HepG2 (cell line): ENCODE data around the gene MYO5B. TPM values are rescaled to one million over a fixed set of nuclear protein-coding genes. Genes with fewer than 3 reads are reported as not detected.
A peak's percentile ranks its signal among the peaks of the same experiment; 100 is the strongest.

Source experiments
- ATAC-seq: fragments of 200-7000 bp; cut with Tn5 transposase; 3 replicates; pipeline ENCODE4 v1.9.1; 2020; ENCODE audit warnings: mild to moderate bottlenecking, moderate library complexity
- BruUV-seq: library from RNA; stranded (reverse); fragments of 400-500 nt; replicated peaks from 2 replicates; lab custom pipeline; 2021; lab: Mats Ljungman, UMichigan
- CTCF ChIA-PET: fragments of 300-600 bp; formaldehyde crosslinking; extraction: SDS; loops from one replicate; lab custom pipeline; 2021; ENCODE audit warnings: low total read pairs, inconsistent platforms, low intra/inter-chr PET ratio; lab: Yijun Ruan, JAX
- POLR2A ChIA-PET: fragments of 350-600 bp; sonication (Branson Sonifier 250); formaldehyde crosslinking; loops from one replicate; lab custom pipeline; 2020; ENCODE audit warnings: antibody characterized with exemption, inconsistent platforms; lab: Yijun Ruan, JAX
- DNase-seq: peaks from one replicate; pipeline ENCODE4 v3.0.0-alpha.2; 2015; ENCODE audit warnings: low spot score
- FAIRE-seq: peaks from 3 replicates; lab custom pipeline; 2011; peaks lifted over from hg19 to GRCh38; lab: Jason Lieb, UNC
- H2AFZ ChIP-seq: one replicate; pipeline ENCODE4 v1.6.1; 2011; ENCODE audit warnings: low read length, inconsistent platforms
- H3K27ac ChIP-seq: fragments of 300-600 bp; 3 replicates; pipeline ENCODE4 v1.8.0; 2011; ENCODE audit warnings: mixed run types, mild to moderate bottlenecking, mixed read lengths, low read length, inconsistent platforms; ENCODE audit not compliant: insufficient read depth; ENCODE audit errors: extremely low read length
- H3K27me3 ChIP-seq, 2 experiments: fragments of 200-600 bp in 1 of 2; 2 replicates in 1 of 2; 3 replicates in 1 of 2; pipeline versions ENCODE4 v1.6.0 to v1.8.0; 2011; ENCODE audit warnings: low read length in 2 of 2, mild to moderate bottlenecking in 2 of 2, moderate library complexity in 2 of 2, inconsistent platforms in 1 of 2; ENCODE audit not compliant: insufficient read depth in 2 of 2, control insufficient read depth in 1 of 2
- H3K36me3 ChIP-seq, 2 experiments: fragments of 200-600 bp in 1 of 2; replicated peaks in 1 of 2; 2 replicates in 1 of 2; 3 replicates in 1 of 2; pipeline versions ENCODE4 v1.5.1 to v1.8.0; 2011; ENCODE audit warnings: low read length in 2 of 2, inconsistent platforms in 1 of 2; ENCODE audit not compliant: insufficient read depth in 2 of 2, control insufficient read depth in 1 of 2
- H3K4me1 ChIP-seq: 2 replicates; pipeline ENCODE4 v1.5.1; 2012; ENCODE audit warnings: low read length, inconsistent platforms; ENCODE audit not compliant: insufficient read depth
- H3K4me2 ChIP-seq: 2 replicates; pipeline ENCODE4 v1.6.0; 2011; ENCODE audit warnings: low read depth, low read length, inconsistent platforms
- H3K4me3 ChIP-seq, 3 experiments: fragments of 200-600 bp in 1 of 3; sonication (generic), shearing (Covaris generic) in 1 of 3; replicated peaks in 1 of 3; 2 replicates each; pipeline ENCODE4 v1.5.1; 2011 to 2016; ENCODE audit warnings: low read length in 3 of 3, inconsistent platforms in 2 of 3, low read depth in 2 of 3, mild to moderate bottlenecking in 2 of 3, control low read depth in 1 of 3, mixed read lengths in 1 of 3; ENCODE audit not compliant: insufficient read depth in 1 of 3
- H3K79me2 ChIP-seq: one replicate; pipeline ENCODE4 v1.6.1; 2011; ENCODE audit warnings: low read length, inconsistent platforms; ENCODE audit not compliant: insufficient read depth
- H3K9ac ChIP-seq: 2 replicates; pipeline ENCODE4 v1.6.0; 2011; ENCODE audit warnings: mild to moderate bottlenecking, low read depth, low read length, inconsistent platforms; ENCODE audit not compliant: insufficient read depth
- H3K9me3 ChIP-seq: 2 replicates; pipeline ENCODE4 v1.5.1; 2012; ENCODE audit warnings: mild to moderate bottlenecking, low read length
- H4K20me1 ChIP-seq: 2 replicates; pipeline ENCODE4 v1.6.0; 2011; ENCODE audit warnings: inconsistent platforms, mild to moderate bottlenecking, low read length, moderate library complexity; ENCODE audit not compliant: insufficient read depth
- JDP2 ChIP-seq: sonication (generic); formaldehyde crosslinking; IDR thresholded peaks from 2 replicates; pipeline ENCODE4 v1.8.1; 2022; ENCODE audit warnings: missing genetic modification reagents, borderline replicate concordance
- PAX8 ChIP-seq: sonication (generic); formaldehyde crosslinking; IDR thresholded peaks from 2 replicates; pipeline ENCODE4 v1.8.0; 2022; ENCODE audit warnings: mild to moderate bottlenecking, missing genetic modification reagents, borderline replicate concordance
- POLR2G ChIP-seq: fragments of 200-400 bp; formaldehyde crosslinking; IDR thresholded peaks from 2 replicates; pipeline ENCODE4 v1.6.1; 2018; ENCODE audit warnings: mild to moderate bottlenecking, low read depth, low read length, moderate library complexity
- TMF1 ChIP-seq: sonication (generic); formaldehyde crosslinking; IDR thresholded peaks from 2 replicates; pipeline ENCODE4 v1.8.1; 2022; ENCODE audit warnings: low read depth, missing genetic modification reagents
- ZC3H4 ChIP-seq: sonication (generic); formaldehyde crosslinking; IDR thresholded peaks from 2 replicates; pipeline ENCODE4 v1.4.0; 2020; ENCODE audit warnings: missing genetic modification reagents, borderline replicate concordance
- ZNF263 ChIP-seq: sonication (generic); formaldehyde crosslinking; IDR thresholded peaks from 2 replicates; pipeline ENCODE4 v1.4.0; 2020; ENCODE audit warnings: missing genetic modification reagents
- ZNF644 ChIP-seq: IDR thresholded peaks from 2 replicates; pipeline ENCODE4 v1.6.1; 2016; ENCODE audit warnings: low read depth
- WGBS: methylation state at CpG from one replicate; pipeline ENCODE4 v1.1.6; 2017; ENCODE audit warnings: low lambda C conversion rate; 5-methylcytosine and 5-hydroxymethylcytosine counted together
- in situ Hi-C: cut with HindIII; loops from 2 replicates; pipeline ENCODE4 v1.10.0; 2017; ENCODE audit warnings: low pct_unique_long_range_greater_than_20kb; ENCODE audit not compliant: extremely low pct_ligation_motif_present
- intact Hi-C: fragments of 100-400 bp; cut with micrococcal nuclease; formaldehyde crosslinking; loops from one replicate; pipeline ENCODE4 v1.10.0; 2022; ENCODE audit not compliant: unreplicated experiment
- polyA plus RNA-seq, 8 experiments: library from polyadenylated mRNA; depleted of rRNA in 3 of 8; stranded (reverse) in 7 of 8; unstranded in 1 of 8; fragments of >200 nt; fragmentation: Illumina TruSeq in 4 of 8; extraction: Trizol in 4 of 8; gene quantifications; 2 replicates each; pipeline versions ENCODE4 v1.2.1 to v1.2.3, GENCODE V29; 2011 to 2016; ENCODE audit warnings: low read depth in 4 of 8, missing spikeins in 1 of 8, mixed read lengths in 1 of 8; ENCODE audit not compliant: insufficient read depth in 1 of 8
- total RNA-seq, 5 experiments: library from RNA; depleted of rRNA; stranded (reverse); fragments of >200 nt; fragmentation: Illumina TruSeq; extraction: Trizol; gene quantifications; 2 replicates each; pipeline ENCODE4 v1.2.3, GENCODE V29; 2016; ENCODE audit warnings: low read depth in 1 of 5
- TF ChIP-seq, protein P1 (sequence below): IDR thresholded peaks from 2 replicates; pipeline ENCODE4 v1.6.1; 2016; ENCODE audit warnings: mild to moderate bottlenecking
- TF ChIP-seq, protein P2 (sequence below): sonication (generic); formaldehyde crosslinking; IDR thresholded peaks from 2 replicates; pipeline ENCODE4 v1.4.0; 2020; ENCODE audit warnings: missing genetic modification reagents, borderline replicate concordance
- TF ChIP-seq, protein P3 (sequence below): sonication (generic); formaldehyde crosslinking; IDR thresholded peaks from 2 replicates; pipeline ENCODE4 v1.4.0; 2020; ENCODE audit warnings: mild to moderate bottlenecking, missing genetic modification reagents

MYO5B gene
- total and polyA plus RNA-seq, 2 of the 13 experiments (the other 11 are each of a cell fraction or from before 2014, with no cell fraction given), result 13.1 to 24.0 TPM

DNA sequence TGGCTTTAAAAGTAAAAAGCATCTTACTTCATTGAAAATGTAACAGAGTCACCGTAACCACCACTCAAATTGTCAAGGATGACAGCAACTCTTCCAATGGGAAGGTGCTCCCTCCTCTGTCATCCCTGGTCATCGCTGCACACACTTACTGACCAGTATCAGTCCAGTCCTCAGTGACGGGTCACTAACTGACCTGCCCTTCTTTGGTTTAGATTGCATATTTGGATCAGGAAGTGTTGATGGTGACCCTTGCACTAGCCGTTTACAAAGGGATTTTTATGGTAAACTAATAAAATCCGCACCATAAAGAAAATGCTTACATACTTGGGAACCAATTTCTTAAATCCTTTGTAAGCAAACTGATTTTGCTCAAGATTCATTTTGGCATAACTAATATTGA lies 239.7 kb downstream of the MYO5B start:
- H3K79me2 ChIP-seq, result no peaks in the 10 kb centered on the region
- in situ Hi-C loops, result no loop called here
- no peak overlapping the region for H3K9ac ChIP-seq
- 82% methylated on average over 5 of the region's 5 CpGs for WGBS
- no peaks in the 10 kb centered on the region for H3K27me3 ChIP-seq
- 0 out of 2 replicates have a peak, but pooled peaks have one; percentile 45 for TF ChIP-seq ZNF263
- no peak for TF ChIP-seq ZC3H4
- no peak for TF ChIP-seq POLR2G
- TF ChIP-seq, all 625 proteins: peak for 1
- H3K4me3 ChIP-seq, result no peak overlapping the region
- H3K27ac ChIP-seq, result no peak overlapping the region
- BruUV-seq, result no TSS peak
- no peak overlapping the region for H2AFZ ChIP-seq
- H3K9me3 ChIP-seq, result no peaks in the 10 kb centered on the region
- ATAC-seq, result no peak
- ChIA-PET POLR2A (no interaction called here), CTCF (no interaction called here)
- no peaks in the 10 kb centered on the region for H3K4me1 ChIP-seq
- no peaks in the 10 kb centered on the region for H4K20me1 ChIP-seq
- FAIRE-seq, result no peak
- no peak overlapping the region for H3K4me2 ChIP-seq
- intact Hi-C loops, result no loop called here
- DNase-seq, result no peak
- no peaks in the 10 kb centered on the region; a peak in 2 of 5 replicates for H3K36me3 ChIP-seq

DNA sequence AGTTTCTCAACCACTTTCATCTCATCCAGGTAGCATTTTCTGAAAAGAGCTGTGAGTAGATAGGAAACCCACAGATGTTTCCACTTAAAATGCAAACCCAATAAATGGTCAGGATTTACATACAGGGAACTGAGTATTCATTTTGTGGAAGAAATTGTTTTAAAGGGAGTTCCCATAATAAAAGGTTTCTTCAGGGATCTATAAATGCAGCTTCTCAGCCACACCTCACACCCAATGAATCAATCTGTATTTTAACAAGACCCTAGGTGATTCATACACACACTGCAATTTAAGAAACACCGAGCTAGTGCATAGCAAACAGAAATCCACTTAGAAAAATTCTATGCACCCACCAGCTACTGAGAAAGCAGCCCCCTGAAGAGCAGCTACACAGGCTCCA lies 241.6 kb downstream of the MYO5B start:
- Histone ChIP-seq H3K27ac (no peak overlapping the region), H3K9me3 (no peaks in the 10 kb centered on the region), H4K20me1 (no peaks in the 10 kb centered on the region), H3K79me2 (no peaks in the 10 kb centered on the region), H3K27me3 (no peaks in the 10 kb centered on the region), H2AFZ (no peak overlapping the region), H3K4me1 (no peaks in the 10 kb centered on the region), H3K36me3 (peaks cover 0 to 1% of the 10 kb centered on the region in 2 experiments; a peak in 3 of 5 replicates), H3K4me3 (no peak overlapping the region), H3K4me2 (no peak overlapping the region), H3K9ac (no peak overlapping the region)
- 91% methylated on average over 1 of the region's 1 CpG for WGBS
- ATAC-seq (no peak), DNase-seq (no peak), FAIRE-seq (no peak)
- CTCF ChIA-PET, result no interaction called here
- intact Hi-C loops, result no loop called here
- no TSS peak for BruUV-seq
- POLR2A ChIA-PET, result no interaction called here
- in situ Hi-C loops, result no loop called here
- TF ChIP-seq, protein P1, sequence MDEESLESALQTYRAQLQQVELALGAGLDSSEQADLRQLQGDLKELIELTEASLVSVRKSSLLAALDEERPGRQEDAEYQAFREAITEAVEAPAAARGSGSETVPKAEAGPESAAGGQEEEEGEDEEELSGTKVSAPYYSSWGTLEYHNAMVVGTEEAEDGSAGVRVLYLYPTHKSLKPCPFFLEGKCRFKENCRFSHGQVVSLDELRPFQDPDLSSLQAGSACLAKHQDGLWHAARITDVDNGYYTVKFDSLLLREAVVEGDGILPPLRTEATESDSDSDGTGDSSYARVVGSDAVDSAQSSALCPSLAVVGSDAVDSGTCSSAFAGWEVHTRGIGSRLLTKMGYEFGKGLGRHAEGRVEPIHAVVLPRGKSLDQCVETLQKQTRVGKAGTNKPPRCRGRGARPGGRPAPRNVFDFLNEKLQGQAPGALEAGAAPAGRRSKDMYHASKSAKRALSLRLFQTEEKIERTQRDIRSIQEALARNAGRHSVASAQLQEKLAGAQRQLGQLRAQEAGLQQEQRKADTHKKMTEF, result no peak
- TF ChIP-seq TMF1 (CRISPR knock-in tag), result no peak
- TF ChIP-seq, protein P2, sequence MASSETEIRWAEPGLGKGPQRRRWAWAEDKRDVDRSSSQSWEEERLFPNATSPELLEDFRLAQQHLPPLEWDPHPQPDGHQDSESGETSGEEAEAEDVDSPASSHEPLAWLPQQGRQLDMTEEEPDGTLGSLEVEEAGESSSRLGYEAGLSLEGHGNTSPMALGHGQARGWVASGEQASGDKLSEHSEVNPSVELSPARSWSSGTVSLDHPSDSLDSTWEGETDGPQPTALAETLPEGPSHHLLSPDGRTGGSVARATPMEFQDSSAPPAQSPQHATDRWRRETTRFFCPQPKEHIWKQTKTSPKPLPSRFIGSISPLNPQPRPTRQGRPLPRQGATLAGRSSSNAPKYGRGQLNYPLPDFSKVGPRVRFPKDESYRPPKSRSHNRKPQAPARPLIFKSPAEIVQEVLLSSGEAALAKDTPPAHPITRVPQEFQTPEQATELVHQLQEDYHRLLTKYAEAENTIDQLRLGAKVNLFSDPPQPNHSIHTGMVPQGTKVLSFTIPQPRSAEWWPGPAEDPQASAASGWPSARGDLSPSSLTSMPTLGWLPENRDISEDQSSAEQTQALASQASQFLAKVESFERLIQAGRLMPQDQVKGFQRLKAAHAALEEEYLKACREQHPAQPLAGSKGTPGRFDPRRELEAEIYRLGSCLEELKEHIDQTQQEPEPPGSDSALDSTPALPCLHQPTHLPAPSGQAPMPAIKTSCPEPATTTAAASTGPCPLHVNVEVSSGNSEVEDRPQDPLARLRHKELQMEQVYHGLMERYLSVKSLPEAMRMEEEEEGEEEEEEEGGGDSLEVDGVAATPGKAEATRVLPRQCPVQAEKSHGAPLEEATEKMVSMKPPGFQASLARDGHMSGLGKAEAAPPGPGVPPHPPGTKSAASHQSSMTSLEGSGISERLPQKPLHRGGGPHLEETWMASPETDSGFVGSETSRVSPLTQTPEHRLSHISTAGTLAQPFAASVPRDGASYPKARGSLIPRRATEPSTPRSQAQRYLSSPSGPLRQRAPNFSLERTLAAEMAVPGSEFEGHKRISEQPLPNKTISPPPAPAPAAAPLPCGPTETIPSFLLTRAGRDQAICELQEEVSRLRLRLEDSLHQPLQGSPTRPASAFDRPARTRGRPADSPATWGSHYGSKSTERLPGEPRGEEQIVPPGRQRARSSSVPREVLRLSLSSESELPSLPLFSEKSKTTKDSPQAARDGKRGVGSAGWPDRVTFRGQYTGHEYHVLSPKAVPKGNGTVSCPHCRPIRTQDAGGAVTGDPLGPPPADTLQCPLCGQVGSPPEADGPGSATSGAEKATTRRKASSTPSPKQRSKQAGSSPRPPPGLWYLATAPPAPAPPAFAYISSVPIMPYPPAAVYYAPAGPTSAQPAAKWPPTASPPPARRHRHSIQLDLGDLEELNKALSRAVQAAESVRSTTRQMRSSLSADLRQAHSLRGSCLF (CRISPR knock-in tag), result no peak
- no peak for TF ChIP-seq PAX8 (CRISPR knock-in tag)
- TF ChIP-seq JDP2, result no peak
- no peak for TF ChIP-seq ZNF644
- TF ChIP-seq, protein P3, sequence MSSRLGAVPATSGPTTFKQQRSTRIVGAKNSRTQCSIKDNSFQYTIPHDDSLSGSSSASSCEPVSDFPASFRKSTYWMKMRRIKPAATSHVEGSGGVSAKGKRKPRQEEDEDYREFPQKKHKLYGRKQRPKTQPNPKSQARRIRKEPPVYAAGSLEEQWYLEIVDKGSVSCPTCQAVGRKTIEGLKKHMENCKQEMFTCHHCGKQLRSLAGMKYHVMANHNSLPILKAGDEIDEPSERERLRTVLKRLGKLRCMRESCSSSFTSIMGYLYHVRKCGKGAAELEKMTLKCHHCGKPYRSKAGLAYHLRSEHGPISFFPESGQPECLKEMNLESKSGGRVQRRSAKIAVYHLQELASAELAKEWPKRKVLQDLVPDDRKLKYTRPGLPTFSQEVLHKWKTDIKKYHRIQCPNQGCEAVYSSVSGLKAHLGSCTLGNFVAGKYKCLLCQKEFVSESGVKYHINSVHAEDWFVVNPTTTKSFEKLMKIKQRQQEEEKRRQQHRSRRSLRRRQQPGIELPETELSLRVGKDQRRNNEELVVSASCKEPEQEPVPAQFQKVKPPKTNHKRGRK, result no peak
